Thyroid gland (tissue), 4 donors: Measurements from ENCODE around the gene NXF1. TPM values are rescaled to one million over a fixed set of nuclear protein-coding genes. Genes with fewer than 3 reads are reported as not detected.
"Not testable (repeated sequence)": the region's sequence is repeated elsewhere in the genome, so short reads cannot be mapped to it uniquely, and the experiment has no call there.

Experiments
- DNase-seq, 2 donors: peaks; one replicate each; pipeline ENCODE4 v3.0.0-alpha.2; 2019
- H3K27ac ChIP-seq, 3 donors: fragments of 200-600 bp; sonication (generic); 1 replicate in 2 of 3; 2 replicates in 1 of 3; pipeline ENCODE4 v1.5.1; 2016 to 2019; ENCODE audit warnings: mild to moderate bottlenecking in 1 of 3, moderate library complexity in 1 of 3
- H3K27me3 ChIP-seq: fragments of 200-600 bp; sonication (generic); one replicate; pipeline ENCODE4 v1.5.1; 2019
- H3K36me3 ChIP-seq, 2 donors: fragments of 200-600 bp; sonication (generic); one replicate each; pipeline ENCODE4 v1.5.1; 2016 to 2019
- H3K4me1 ChIP-seq, 2 donors: fragments of 200-600 bp; sonication (generic); one replicate each; pipeline ENCODE4 v1.5.1; 2017 to 2019
- H3K4me3 ChIP-seq, 3 donors: fragments of 200-600 bp; sonication (generic); replicated peaks in 1 of 3; 1 replicate in 2 of 3; 2 replicates in 1 of 3; pipeline ENCODE4 v1.5.1; 2016; ENCODE audit warnings: mild to moderate bottlenecking in 1 of 3
- H3K9me3 ChIP-seq: fragments of 200-600 bp; sonication (generic); one replicate; pipeline ENCODE4 v1.5.1; 2017
- CTCF ChIP-seq, 6 experiments: fragments of 200-600 bp in 3 of 6; fragments of 450-650 bp in 3 of 6; sonication (generic) in 3 of 6; IDR thresholded peaks; one replicate each; pipeline ENCODE4 v1.5.1; 2016 to 2019; ENCODE audit warnings: antibody characterized with exemption in 6 of 6, mild to moderate bottlenecking in 2 of 6, inconsistent platforms in 1 of 6, moderate library complexity in 1 of 6
- POLR2A ChIP-seq, 2 donors: fragments of 450-650 bp; IDR thresholded peaks; one replicate each; pipeline ENCODE4 v1.6.1; 2017; ENCODE audit warnings: antibody characterized with exemption in 2 of 2, mild to moderate bottlenecking in 2 of 2, moderate library complexity in 1 of 2
- WGBS, 2 donors: methylation state at CpG; one replicate each; pipeline ENCODE4 v1.1.5; 2017; 5-methylcytosine and 5-hydroxymethylcytosine counted together
- intact Hi-C: fragments of 100-400 bp; cut with DNase I; formaldehyde crosslinking; loops from one replicate; pipeline ENCODE4 v1.15.1; 2023
- total RNA-seq, 4 donors: library from RNA; depleted of rRNA; stranded (reverse); fragments of >200 nt; gene quantifications; one replicate each; pipeline ENCODE4 v1.2.3, GENCODE V29; 2016

NXF1 gene
- total RNA-seq, 4 donors from 2014 or later = 56.8 to 83.7 (median 80.9) TPM

DNA sequence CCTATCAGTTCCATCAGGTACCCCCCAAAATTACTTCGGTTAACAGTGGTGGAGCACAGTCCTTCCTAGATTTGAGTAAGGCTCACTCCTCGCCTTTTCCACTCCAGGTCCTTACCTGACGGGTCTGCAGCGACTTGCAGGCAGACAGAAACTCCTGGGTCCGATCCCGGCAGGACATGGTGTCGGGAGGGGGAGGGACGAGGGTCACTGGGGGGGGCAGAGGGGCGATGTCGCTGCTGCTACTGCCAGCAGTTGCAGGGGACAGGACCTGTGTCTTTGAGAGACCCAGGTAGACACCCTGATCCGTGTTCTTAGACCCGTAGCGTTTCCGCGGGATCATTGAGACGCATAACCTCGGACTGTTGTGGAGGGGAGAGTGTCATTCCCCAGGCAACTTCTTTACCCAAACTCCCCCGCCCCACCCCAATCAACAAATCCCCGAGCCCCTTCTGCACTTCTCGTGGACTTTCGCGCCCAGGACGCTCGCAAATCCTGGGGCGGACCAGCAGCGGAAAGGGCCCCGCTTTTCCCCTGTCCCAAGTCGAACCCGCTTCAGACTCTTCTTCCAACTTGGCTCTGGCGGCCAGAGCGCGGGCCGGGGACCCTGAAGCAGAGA lies 25.8 kb upstream of the NXF1 start:
- no peak for DNase-seq
- intact Hi-C loops = loop anchor here (10.0 kb wide), 1 partner anchor 46 kb away; the partner anchor contains the start of gene TMEM179B
- H3K27me3 ChIP-seq = no peaks in the 10 kb centered on the region
- TF ChIP-seq CTCF (IDR thresholded peaks at IDR 0.05) = no peak
- TF ChIP-seq POLR2A (IDR thresholded peaks at IDR 0.05) = no peak
- peak overlapping the region; percentile 62 to 96 (median 65) for H3K4me3 ChIP-seq
- H3K27ac ChIP-seq = peak overlapping the region; percentile 87 to 94 (median 90)
- no peaks in the 10 kb centered on the region for H3K9me3 ChIP-seq
- peaks cover 17 to 19% of the 10 kb centered on the region in 2 donors for H3K4me1 ChIP-seq
- peaks cover 18 to 28% of the 10 kb centered on the region in 2 donors for H3K36me3 ChIP-seq
- 1 to 2% methylated on average over 20 to 27 of the region's 33 CpGs for WGBS, 2 donors

DNA sequence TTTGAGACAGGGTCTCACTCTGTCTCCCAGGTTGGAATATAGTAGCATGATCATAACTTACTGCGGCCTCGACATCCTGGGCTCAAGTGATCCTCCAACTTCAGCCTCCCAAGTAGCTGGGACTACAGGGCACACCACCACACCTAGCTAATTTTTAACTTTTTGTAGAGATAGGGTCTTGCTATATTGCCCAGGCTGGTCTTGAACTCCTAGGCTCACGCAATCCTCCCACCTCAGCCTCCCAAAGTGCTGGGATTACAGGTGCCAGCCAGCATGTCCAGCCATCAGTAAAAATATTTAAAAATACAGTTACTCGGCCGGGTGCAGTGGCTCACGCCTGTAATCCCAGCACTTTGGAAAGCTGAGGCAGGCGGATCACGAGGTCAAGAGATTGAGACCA lies 22.9 kb upstream of the NXF1 start:
- H3K9me3 ChIP-seq, DNase-seq, H3K27ac ChIP-seq, H3K27me3 ChIP-seq, intact Hi-C loops, H3K4me3 ChIP-seq: not testable (repeated sequence)
- 93 to 97% methylated on average over 8 of the region's 8 CpGs for WGBS, 2 donors
- Histone ChIP-seq H3K36me3 (peaks cover 46 to 52% of the 10 kb centered on the region in 2 donors), H3K4me1 (peaks cover 12 to 19% of the 10 kb centered on the region in 2 donors)

DNA sequence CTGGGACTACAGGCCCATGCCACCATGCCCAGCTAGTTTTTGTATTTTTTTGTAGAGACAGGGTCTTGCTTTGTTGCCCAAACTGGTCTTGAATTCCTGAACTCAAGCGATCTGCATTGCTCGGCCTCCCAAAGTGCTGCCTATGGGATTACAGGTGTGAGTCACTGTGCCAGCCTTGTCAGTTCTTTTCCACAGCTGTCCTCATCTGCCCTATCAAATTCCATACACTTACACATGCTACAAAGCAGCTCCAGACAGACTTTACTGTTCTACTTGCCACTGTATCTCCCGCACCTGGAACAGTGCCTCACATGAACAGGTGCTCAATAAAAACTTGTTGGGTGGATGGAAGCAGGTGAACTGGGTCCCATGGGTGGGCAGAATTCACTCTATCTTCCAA lies 18.4 kb upstream of the NXF1 start:
- Histone ChIP-seq H3K36me3 (peaks cover 85 to 91% of the 10 kb centered on the region in 2 donors), H3K27ac (no peak overlapping the region), H3K4me3 (no peak overlapping the region), H3K4me1 (no peaks in the 10 kb centered on the region), H3K27me3 (no peaks in the 10 kb centered on the region), H3K9me3 (no peaks in the 10 kb centered on the region)
- DNase-seq = no peak
- WGBS, 2 donors = 95 to 100% methylated on average over 3 of the region's 3 CpGs
- intact Hi-C loops = no loop called here
- TF ChIP-seq POLR2A (IDR thresholded peaks at IDR 0.05) = no peak
- TF ChIP-seq CTCF (IDR thresholded peaks at IDR 0.05) = no peak

- H3K36me3 ChIP-seq = peaks cover 29 to 55% of the 10 kb centered on the region in 2 donors
- intact Hi-C loops = no loop called here
- no peak overlapping the region for H3K27ac ChIP-seq
- DNase-seq = no peak
- H3K4me3 ChIP-seq = no peak overlapping the region
- H3K4me1 ChIP-seq = no peaks in the 10 kb centered on the region
- no peaks in the 10 kb centered on the region for H3K27me3 ChIP-seq
- WGBS, 2 donors = 93% methylated on average over 4 of the region's 4 CpGs
- no peaks in the 10 kb centered on the region for H3K9me3 ChIP-seq
- TF ChIP-seq CTCF (IDR thresholded peaks at IDR 0.05) = no peak
- TF ChIP-seq POLR2A (IDR thresholded peaks at IDR 0.05) = no peak
These were observed 11.9 kb upstream of the NXF1 start for GRCh38 chr11:62817129-62817528.

GRCh38 chr11:62816557-62816956 lies 11.3 kb upstream of the NXF1 start:
- no peak overlapping the region for H3K27ac ChIP-seq
- WGBS, 2 donors = 90 to 95% methylated on average over 8 of the region's 8 CpGs
- no peaks in the 10 kb centered on the region for H3K27me3 ChIP-seq
- no peak overlapping the region for H3K4me3 ChIP-seq
- intact Hi-C loops = no loop called here
- H3K9me3 ChIP-seq = no peaks in the 10 kb centered on the region
- no peak for TF ChIP-seq POLR2A (IDR thresholded peaks at IDR 0.05)
- no peak for TF ChIP-seq CTCF (IDR thresholded peaks at IDR 0.05)
- H3K4me1 ChIP-seq = no peaks in the 10 kb centered on the region
- no peak for DNase-seq
- peaks cover 23 to 49% of the 10 kb centered on the region in 2 donors for H3K36me3 ChIP-seq
